GM19238 (cell line): ENCODE measurements around the gene CARD9.
"Not testable (repeated sequence)": the region's sequence is repeated elsewhere in the genome, so short reads cannot be mapped to it uniquely, and the experiment has no call there.

Experiments
- DNase-seq: peaks from one replicate; pipeline ENCODE4 v3.0.0; 2011; ENCODE audit warnings: low spot score; ENCODE audit not compliant: insufficient read length

CARD9 gene

DNA sequence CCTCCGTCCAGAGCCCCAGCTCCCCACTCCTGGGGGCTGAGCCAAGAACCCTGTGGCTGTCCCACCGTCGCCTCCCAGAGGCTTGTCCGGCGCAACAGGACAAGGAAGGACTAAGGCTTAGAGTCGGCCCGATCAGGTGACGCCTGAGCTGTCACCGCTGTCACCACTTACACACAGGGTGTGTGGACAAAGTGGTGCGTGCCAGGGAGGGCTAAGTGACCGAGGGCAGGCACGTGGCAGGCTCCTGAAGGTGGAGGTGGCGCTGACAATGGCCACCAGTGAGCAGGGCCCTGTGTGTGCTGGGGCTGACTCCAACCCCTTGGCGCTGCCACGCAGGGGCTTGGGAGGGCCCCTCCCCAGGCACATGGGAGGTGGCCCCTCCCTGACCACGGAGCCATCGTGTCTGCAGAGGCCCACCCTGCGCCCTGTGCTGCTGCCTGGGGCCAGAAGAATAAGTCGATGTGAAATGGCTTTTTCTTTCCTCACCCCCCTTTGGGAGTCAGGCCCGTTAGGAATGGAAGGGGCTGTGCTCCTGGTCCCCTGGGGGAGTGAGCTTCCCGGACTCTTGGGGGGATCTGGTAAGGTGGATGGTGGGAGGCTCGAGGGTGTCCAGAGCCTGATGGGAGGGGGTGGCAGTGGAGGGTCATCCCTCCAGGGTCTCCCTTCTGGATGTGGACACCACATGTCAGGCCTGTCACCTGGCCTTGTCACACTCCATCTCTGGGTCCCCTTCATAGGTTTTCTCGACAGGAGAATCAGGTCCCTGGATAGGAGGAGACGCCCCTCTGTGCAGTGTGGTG lies 48.8 kb downstream of the CARD9 start:
- DNase-seq = no peak

DNA sequence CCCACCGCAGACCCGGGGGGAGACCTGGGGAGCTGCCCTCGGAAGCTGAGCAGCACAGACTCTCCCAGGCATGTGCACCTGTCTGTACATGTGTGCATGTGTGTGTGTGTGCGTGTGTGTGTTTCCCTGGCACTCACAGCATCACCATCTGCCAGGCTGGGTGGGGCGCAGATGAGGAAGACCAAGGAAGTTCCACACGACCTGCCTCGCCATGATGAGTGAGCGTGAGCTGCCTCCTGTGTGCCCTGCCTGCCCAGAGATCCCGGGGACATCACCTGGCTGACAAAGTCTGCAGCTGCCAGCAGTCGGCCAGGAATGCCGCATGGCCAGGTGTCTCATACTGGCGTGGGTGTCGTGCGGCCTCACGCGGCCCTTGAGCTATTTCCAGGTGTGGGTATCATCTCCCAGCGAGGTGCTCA lies 50.1 kb downstream of the CARD9 start:
- DNase-seq = no peak

DNA sequence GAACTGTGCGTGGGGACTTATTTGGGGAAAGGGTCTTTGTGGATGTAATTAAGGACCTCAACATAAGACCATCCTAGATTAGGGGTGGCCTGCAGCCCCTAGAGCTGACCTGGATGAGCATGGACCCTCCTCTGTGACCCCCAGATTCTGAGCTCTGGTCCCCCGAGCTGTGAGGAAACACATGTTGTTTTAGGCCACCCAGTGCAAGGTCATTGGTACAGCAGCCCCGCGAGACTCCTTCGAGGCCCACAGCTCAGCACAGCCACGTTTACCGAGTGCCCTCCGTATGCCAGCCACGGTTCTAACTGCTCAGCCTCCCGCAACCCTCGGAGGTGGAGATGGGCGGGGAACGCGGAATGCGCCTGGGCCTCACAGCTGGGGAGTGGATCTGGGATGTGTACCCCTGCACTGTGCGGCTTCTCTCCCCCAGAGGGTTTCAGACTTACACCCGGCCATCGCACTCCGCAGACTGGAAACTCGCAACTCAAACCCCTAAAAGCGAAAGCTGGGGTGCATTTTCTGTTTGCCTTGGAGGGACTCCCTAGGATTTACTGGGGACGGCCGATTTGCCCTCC lies 50.6 kb downstream of the CARD9 start:
- DNase-seq = no peak

DNA sequence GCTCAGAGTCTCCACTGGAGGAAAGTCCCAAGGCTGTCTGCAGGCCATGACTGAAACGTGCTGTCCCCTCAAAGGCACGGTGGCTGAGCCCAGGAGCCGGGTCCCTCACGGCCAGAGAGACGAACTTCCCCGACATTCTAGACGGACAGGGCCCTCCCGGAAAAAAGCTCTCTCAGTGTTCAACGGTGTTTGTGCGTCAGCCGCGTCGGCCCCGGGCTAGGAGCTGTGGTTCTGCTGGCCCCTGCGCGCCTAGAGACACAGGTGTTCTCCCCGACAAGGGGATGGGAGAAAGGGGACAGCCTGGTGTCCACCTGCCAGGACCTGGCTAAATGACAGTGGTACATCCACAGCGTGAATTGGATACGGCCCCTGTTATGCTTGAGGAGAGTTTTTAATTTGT lies 51.9 kb downstream of the CARD9 start:
- no peak for DNase-seq

DNA sequence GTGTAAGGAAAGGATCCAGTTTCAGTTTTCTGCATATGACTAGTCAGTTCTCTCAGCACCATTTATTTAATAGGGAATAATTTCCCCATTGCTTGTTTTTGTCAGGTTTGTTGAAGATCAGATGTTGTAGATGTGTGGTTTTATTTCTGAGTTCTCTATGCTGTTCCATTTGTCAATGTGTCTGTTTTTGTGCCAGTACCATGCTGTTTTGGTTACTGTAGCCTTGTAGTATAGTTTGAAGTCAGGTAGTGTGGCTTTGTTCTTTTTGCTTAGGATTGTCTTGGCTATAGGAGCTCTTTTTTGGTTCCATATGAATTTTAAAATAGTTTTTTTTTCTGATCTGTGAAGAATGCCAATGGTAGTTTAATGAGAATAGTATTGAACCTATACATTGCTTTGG lies 52.5 kb downstream of the CARD9 start:
- DNase-seq = not testable (repeated sequence)

DNA sequence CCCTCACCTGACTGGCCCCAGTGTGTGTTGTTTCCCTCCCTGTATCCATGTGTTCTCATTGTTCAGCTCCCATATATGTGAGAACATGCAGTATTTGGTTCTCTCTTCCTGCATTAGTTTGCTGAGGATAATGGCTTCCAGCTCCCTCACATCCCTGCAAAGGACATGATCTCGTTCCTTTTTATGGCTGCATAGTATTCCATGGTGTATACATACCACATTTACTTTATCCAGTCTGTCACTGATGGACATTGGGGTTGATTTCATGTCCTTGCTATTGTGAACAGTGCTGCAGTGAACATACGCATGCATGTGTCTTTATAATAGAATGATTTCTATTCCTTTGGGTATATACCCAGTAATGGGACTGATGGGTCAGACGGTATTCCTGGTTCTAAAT lies 53.5 kb downstream of the CARD9 start:
- not testable (repeated sequence) for DNase-seq

DNA sequence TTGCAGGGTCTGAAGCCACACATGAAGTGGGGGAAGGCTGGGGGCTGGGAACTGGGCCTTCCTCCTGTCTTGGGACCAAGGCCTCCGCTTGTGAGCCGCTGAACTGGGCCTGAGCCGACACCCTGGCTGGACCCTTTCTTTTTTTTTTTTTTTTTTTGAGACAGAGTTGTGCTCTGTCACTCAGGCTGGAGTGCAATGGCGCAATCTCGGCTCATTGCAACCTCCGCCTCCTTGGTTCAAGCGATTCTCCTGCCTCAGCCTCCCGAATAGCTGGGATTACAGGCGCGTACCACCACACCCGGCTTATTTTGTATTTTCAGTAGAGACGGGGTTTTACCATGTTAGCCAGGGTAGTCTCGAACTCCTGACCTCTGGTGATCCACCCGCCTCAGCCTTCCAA lies 54.2 kb downstream of the CARD9 start:
- not testable (repeated sequence) for DNase-seq

DNA sequence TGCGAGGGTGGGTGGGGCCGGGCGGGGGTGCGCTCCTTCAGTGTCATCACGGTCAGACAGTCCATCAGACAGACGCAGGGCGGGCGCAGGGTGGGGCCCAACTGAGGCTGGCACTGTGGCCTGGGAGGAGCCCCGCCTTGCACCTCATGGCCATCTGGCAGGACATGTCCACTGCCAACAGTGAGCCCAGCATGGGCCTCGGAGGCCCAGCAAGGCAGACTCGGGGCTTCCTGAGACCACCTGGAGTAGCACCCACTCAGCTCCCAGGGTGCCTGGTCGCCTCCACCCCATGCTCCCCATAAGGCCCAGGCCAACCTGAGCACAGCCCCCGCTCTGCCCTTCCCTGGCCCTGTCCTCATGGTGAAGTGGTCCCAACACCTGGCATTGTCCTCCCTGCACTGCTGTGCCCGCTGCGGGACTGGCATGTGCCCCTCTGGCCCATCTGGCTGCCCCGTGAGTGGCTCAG lies 54.7 kb downstream of the CARD9 start:
- no peak for DNase-seq

DNA sequence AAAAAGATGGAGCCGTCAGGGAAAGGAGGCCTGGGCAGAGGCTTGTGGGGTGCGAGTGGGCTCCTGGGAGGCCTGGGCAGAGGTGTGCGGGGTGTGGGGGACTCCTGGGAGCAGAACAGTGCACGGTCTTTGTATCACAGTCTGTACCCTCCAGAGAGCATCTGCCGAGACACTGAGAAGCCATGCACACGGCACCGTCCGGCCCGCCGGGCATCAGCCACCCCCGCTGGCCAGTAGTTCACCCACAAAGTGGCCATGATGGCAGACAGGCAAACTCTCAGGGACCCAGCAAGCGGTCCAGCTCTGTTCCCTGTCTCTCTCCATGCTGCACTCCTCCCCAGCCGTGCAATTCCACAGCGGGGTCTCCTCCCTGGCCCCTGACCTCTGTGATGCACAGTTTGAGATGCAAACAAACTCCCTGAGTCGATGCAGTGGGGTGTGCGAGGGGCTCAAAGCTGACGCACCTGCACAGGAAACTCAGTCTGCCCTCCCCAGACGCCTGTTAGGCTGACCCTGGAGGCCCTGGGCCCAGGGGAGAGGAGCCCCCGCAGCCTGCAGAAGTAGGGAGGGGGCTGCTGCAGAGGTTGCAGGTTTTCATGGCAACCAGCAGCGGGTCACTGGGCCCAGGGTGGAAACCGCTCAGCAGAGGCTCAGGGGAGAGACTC lies 55.2 kb downstream of the CARD9 start:
- DNase-seq = no peak

DNA sequence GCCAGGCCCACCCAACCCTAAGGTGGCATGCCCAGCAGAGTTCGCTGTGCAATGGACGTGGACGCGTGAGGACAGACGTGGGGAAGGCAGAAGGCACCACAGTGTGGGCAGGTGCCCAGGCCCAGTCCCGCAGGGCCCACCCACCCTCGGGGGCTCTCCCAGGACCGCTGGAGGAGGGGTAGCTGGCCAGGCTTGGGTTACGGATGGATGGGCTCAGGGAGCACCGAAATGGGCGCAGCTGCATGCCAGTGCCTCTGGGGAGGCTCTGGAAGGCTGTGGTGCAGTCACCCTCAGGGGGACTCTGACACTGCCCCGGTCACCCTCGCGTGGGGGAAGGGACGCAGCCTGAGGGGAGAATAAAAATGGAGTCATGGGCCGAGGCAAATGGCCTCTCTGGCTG lies 55.8 kb downstream of the CARD9 start:
- DNase-seq = no peak

DNA sequence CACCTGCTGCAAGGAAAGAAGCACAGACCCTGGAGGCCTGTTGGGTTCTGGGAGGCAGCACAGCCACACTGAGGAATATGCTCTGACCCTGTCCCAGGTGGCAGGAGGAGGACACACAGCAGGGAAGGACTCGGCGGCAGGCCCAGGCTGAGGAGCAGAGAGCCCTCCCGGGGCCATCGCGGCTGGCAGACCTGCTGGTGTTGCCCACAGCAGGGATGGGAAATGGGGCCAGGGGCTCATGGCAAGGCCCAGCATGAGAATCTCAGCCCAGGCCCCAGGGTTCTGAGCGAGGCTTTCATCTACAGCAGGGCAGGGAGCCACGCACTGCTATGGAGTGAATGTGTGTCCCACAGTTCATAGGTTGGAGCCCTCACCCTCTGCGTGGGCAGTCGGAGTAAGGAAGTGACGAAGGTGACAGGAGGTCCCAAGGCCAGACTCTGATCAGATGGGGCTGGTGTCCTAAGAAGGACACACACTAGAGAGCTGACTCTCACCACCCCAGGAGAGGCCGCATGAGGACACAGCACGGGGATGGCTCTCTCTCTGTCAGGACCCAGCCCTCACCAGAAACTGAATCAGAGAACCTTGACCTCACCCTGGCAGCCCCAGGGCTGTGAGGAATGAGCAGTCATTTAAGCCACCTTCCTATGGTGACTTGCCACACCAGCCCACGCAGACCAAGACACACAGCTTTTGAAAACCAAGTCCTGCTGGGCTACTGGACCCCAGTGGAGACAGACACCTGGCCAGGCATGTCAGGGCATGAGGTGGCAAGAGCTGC lies 56.4 kb downstream of the CARD9 start:
- DNase-seq = no peak

DNA sequence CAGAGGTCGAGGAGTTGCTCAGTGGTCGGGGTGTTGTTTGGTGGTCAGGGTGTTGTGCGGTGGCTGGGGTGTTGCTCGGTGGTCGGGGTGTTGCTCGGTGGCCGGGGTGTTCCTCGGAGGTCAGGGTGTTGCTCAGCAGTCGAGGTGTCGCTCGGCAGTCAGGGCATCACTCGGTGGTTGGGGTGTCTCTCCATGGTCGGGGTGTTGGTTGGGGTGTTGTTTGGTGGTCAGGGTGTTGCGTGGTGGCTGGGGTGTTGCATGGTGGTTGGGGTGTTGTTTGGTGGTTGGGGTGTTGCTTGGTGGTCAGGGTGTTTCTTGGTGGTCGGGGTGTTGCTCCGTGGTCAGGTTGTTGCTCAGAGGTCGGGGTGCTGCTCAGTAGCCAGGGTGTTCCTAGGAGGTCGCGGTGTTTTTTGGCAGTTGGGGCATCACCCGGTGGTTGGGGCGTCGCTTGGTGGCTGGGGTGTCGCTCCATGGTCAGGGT lies 57.2 kb downstream of the CARD9 start:
- DNase-seq = no peak

DNA sequence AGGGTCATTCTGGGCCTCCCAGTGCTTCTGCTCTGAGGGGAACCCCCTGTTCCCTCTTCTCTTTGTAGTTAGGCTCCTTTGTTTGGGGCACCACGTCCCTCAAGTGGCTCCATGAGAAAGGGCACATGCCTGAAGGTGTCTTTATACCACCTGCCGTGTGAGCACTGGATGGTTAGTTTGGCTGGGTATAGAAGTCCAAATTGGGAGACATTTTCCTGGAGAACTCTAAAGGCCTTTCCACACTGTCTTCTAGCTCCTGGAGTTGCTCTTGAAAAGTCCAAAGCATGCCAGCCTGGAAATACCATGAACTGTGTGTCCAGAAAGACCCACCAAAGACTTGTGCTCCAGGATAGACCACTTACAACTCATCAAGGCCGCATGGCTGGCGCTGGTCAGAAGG lies 58.5 kb downstream of the CARD9 start:
- DNase-seq = no peak

DNA sequence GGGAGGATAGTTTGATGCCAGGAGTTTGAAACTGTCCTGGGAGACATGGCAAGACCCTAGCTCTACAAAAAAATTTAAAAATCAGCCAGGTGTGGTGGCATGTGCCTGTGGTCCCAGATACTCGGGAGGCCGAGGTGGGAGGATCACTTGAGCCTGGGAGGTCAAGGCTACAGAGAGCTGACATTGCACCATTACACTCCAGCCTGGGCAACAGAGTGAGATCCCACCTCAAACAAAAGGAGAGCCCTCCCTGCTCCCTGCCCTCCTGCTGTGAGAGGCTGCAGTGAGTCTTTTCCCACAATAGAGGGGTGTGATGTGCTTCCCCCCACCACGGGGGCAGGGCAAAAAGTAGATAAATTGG lies 59.4 kb downstream of the CARD9 start:
- DNase-seq = no peak
